ENCODE measurements around the gene TGFBR2.

DNA sequence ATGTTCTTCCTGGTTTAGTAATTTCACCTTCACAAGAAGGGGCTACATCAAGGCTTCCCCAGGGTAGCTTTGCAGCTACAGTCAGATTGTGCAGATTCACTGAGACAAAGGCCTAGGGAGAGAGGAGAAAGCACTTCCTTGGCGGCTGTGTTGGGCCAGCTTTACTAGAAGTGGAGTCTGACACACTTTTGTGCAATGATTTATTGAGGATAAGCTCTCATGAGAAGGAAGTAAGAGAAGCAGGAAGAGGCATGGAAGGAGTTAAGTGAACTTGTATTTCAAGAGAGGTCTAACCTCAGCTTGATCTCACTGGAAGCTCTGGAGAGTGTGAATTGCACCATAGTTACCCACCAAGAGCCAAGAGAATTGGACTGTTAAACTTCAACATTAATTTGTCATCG lies 78.9 kb downstream of the TGFBR2 start:
- TF ChIP-seq POLR2AphosphoS5 (IDR thresholded peaks at IDR 0.05; ENCODE audit: low read depth, low read length) (no peak), TCF7L2 (IDR thresholded peaks at IDR 0.05; ENCODE audit: low read depth, low read length) (no peak)
- TF ChIP-seq, protein P1, sequence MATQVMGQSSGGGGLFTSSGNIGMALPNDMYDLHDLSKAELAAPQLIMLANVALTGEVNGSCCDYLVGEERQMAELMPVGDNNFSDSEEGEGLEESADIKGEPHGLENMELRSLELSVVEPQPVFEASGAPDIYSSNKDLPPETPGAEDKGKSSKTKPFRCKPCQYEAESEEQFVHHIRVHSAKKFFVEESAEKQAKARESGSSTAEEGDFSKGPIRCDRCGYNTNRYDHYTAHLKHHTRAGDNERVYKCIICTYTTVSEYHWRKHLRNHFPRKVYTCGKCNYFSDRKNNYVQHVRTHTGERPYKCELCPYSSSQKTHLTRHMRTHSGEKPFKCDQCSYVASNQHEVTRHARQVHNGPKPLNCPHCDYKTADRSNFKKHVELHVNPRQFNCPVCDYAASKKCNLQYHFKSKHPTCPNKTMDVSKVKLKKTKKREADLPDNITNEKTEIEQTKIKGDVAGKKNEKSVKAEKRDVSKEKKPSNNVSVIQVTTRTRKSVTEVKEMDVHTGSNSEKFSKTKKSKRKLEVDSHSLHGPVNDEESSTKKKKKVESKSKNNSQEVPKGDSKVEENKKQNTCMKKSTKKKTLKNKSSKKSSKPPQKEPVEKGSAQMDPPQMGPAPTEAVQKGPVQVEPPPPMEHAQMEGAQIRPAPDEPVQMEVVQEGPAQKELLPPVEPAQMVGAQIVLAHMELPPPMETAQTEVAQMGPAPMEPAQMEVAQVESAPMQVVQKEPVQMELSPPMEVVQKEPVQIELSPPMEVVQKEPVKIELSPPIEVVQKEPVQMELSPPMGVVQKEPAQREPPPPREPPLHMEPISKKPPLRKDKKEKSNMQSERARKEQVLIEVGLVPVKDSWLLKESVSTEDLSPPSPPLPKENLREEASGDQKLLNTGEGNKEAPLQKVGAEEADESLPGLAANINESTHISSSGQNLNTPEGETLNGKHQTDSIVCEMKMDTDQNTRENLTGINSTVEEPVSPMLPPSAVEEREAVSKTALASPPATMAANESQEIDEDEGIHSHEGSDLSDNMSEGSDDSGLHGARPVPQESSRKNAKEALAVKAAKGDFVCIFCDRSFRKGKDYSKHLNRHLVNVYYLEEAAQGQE (IDR thresholded peaks at IDR 0.05; ENCODE audit: insufficient read depth in 1 of 2, low read depth in 2 of 2, low read length in 1 of 2) = no peak
- TF ChIP-seq, protein P2, sequence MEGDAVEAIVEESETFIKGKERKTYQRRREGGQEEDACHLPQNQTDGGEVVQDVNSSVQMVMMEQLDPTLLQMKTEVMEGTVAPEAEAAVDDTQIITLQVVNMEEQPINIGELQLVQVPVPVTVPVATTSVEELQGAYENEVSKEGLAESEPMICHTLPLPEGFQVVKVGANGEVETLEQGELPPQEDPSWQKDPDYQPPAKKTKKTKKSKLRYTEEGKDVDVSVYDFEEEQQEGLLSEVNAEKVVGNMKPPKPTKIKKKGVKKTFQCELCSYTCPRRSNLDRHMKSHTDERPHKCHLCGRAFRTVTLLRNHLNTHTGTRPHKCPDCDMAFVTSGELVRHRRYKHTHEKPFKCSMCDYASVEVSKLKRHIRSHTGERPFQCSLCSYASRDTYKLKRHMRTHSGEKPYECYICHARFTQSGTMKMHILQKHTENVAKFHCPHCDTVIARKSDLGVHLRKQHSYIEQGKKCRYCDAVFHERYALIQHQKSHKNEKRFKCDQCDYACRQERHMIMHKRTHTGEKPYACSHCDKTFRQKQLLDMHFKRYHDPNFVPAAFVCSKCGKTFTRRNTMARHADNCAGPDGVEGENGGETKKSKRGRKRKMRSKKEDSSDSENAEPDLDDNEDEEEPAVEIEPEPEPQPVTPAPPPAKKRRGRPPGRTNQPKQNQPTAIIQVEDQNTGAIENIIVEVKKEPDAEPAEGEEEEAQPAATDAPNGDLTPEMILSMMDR (IDR thresholded peaks at IDR 0.05) = no peak

All from Panc1 (cell line).